ENCODE data around the gene MANSC4. TPM values are rescaled to one million over a fixed set of nuclear protein-coding genes. Genes with fewer than 3 reads are reported as not detected.

The MANSC4 gene
- total RNA-seq, 2 donors from 2014 or later, result not detected

DNA sequence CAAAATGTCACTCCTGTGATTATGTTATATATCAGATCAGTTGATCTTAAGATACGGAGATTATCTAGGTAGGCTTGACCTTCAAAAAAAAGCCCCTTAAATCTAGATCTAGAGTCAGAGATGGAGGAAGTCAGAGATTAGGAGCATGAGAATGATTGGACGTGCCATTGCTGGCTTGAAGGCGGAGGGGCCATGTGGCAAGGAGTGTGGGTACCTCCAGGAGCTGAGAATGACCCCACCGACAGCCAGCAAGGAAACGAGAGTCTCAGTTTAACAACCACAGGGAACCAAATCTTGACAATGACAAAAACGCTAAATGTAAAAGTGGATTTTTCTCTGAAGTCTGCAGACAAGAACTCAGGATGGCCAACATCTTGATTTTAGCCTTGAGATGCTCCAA lies 32.5 kb upstream of the MANSC4 start:
- ATAC-seq (no peak), DNase-seq (no peak)
- H3K27ac Mint-ChIP-seq, result no peak overlapping the region
- H3K4me3 Mint-ChIP-seq, result no peak overlapping the region
- peaks cover 11% of the 10 kb centered on the region for H3K4me1 Mint-ChIP-seq
- peaks cover 9% of the 10 kb centered on the region for H3K27me3 Mint-ChIP-seq
- peaks cover 2% of the 10 kb centered on the region for H3K36me3 Mint-ChIP-seq (ENCODE audit: low read depth)
- no peaks in the 10 kb centered on the region for H3K9me3 ChIP-seq (ENCODE audit: control insufficient read depth, low read length, poor library complexity, severe bottlenecking)

DNA sequence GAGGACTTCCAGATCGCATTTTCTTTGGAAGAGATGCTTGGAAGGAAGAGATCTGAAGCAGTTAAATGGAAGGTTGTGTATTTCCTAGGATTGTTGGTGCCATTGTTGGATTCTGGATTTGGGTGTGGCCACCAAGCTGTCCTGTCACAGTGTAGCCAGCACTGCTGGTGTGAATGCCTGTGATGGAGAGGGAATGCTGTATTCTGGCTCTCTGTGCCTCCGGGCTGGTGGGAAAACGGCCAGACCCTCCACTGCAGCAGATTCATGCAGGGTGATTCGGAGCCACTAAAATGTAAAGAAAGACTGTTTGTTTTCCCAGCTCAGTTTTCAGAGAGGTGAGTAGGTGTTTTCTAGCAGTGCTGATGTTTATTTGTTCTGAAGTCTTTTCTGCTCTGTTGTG lies 30.7 kb upstream of the MANSC4 start:
- H3K27me3 Mint-ChIP-seq, result peaks cover 7% of the 10 kb centered on the region
- H3K9me3 ChIP-seq (ENCODE audit: control insufficient read depth, low read length, poor library complexity, severe bottlenecking), result no peaks in the 10 kb centered on the region
- peaks cover 28% of the 10 kb centered on the region for H3K4me1 Mint-ChIP-seq
- H3K4me3 Mint-ChIP-seq, result no peak overlapping the region
- ATAC-seq (no peak), DNase-seq (no peak)
- H3K27ac Mint-ChIP-seq, result no peak overlapping the region
- H3K36me3 Mint-ChIP-seq (ENCODE audit: low read depth), result peaks cover 2% of the 10 kb centered on the region

DNA sequence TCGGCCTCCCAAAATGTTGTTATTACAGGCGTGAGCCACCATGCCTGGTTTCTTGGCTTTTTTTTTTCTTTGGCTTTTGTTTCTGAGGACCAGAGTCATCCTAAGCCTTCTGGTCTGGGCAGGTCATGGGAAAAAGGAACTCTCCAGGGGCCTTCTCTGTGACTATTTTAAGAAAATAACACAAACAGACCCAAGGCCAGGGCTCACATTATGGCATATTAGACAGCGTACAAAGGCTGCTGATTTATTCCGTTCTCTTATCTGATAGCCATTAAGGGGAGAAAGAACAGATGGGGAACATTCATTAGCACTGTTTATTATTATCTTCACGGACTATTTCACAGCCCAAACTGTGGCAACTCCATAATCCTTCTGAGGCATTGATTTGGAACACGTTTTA lies 28.8 kb upstream of the MANSC4 start:
- DNase-seq (no peak), ATAC-seq (no peak)
- peaks cover 21% of the 10 kb centered on the region for H3K4me1 Mint-ChIP-seq
- no peak overlapping the region for H3K4me3 Mint-ChIP-seq
- peaks cover 7% of the 10 kb centered on the region for H3K27me3 Mint-ChIP-seq
- peaks cover 2% of the 10 kb centered on the region for H3K36me3 Mint-ChIP-seq (ENCODE audit: low read depth)
- H3K9me3 ChIP-seq (ENCODE audit: control insufficient read depth, low read length, poor library complexity, severe bottlenecking), result no peaks in the 10 kb centered on the region
- H3K27ac Mint-ChIP-seq, result no peak overlapping the region

DNA sequence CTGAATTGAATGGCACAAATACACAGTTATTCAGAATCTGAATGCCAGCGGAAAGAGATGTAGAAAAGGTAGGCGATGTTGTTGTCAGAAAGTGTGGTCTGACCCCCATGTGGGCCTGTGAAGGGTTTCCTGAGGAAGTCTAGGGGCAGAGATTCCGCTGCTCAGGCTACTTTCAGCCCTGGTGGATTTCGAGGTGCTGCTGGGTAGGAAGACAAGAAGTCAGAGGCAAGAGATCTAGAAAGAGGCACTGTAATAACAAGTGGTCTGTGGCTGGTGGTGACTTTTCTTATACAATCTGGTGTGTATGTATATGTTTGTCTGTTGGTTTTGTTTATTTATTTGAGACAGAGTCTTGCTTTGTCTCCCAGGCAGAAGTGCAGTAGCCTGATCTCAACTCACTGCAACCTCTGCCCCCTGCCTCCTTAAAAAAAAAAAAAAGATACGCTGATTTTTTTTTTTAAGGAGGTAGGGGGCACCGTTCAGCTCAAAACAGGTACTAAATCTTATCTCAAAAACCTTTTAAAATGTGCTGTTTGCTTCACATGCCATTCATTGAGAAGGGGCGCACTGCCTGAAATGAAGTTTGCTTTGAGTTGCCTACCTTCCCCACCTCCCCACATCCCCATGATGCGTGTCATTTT lies 27.1 kb upstream of the MANSC4 start:
- Mint-ChIP-seq H3K4me1 (peaks cover 23% of the 10 kb centered on the region), H3K36me3 (ENCODE audit: low read depth) (peaks cover 2% of the 10 kb centered on the region), H3K27me3 (peaks cover 7% of the 10 kb centered on the region), H3K4me3 (peak overlapping the region; percentile 73), H3K27ac (peak overlapping the region; percentile 92)
- peak; percentile 86 for ATAC-seq
- H3K9me3 ChIP-seq (ENCODE audit: control insufficient read depth, low read length, poor library complexity, severe bottlenecking), result no peaks in the 10 kb centered on the region
- no peak for DNase-seq

DNA sequence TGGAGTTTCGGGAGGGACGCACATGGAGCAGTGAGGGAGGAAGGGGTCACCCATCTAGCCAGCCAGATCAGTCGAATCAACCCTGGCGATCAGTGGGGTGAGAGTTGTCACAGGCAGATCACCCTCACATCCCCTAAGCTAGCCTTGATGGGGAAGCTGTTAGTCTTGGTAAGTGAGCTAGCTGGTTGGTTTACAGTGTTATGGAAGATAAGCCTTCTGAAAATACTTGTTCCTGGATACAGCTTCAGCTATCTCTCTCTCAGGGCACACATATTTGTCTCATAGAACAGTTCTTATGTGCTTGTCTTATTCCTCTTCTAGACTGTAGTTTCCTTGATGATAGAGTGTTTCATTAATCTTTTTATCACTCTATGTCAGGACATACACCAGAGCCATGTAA lies 26.2 kb upstream of the MANSC4 start:
- DNase-seq, result no peak
- no peaks in the 10 kb centered on the region for H3K9me3 ChIP-seq (ENCODE audit: control insufficient read depth, low read length, poor library complexity, severe bottlenecking)
- peaks cover 23% of the 10 kb centered on the region for H3K4me1 Mint-ChIP-seq
- no peak for ATAC-seq
- H3K27me3 Mint-ChIP-seq, result peaks cover 7% of the 10 kb centered on the region
- H3K4me3 Mint-ChIP-seq, result peak overlapping the region; percentile 73
- H3K27ac Mint-ChIP-seq, result peak overlapping the region; percentile 92
- H3K36me3 Mint-ChIP-seq (ENCODE audit: low read depth), result peaks cover 2% of the 10 kb centered on the region

DNA sequence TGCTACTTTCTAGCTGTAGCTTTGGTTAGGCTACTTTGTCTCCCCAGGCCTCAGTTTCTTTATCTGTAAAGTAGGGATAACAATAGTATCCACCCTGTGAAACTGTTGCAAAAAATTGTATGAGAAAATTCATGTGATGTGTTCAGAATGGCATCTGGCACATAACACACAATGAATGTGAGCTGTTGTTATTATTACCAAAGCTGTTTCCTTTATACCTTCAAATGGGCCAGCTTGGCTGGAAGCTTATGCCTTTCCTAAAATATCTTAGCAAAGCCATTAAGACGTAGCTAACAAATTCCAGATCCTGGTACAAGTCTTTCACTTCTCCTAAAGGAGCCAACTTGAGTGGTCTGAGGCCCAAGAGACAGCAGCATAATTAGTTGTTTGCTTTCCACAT lies 25.2 kb upstream of the MANSC4 start:
- DNase-seq (no peak), ATAC-seq (no peak)
- Mint-ChIP-seq H3K27ac (no peak overlapping the region), H3K36me3 (ENCODE audit: low read depth) (peaks cover 2% of the 10 kb centered on the region), H3K27me3 (peaks cover under 1% of the 10 kb centered on the region), H3K4me1 (peaks cover 32% of the 10 kb centered on the region), H3K4me3 (no peak overlapping the region)
- no peaks in the 10 kb centered on the region for H3K9me3 ChIP-seq (ENCODE audit: control insufficient read depth, low read length, poor library complexity, severe bottlenecking)

DNA sequence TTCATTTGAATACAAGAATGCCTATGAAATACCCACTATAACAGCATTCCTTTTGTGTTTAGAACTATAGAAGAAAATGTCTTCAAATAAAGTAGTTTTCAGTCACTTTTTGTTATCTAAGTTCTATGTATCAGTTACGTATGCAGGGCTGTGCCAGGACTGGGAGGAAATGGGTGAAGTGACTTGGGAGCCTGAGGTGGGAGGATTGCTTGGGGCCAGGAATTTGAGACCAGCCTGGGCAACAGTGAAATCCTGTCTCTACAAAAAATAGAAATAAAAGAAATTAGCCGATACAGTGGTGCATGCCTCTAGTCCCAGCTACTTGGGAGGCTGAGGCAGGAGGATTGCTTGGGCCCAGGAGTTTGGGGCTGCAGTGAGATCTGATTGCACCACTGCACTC lies 22.9 kb upstream of the MANSC4 start:
- no peaks in the 10 kb centered on the region for H3K27me3 Mint-ChIP-seq
- no peak overlapping the region for H3K27ac Mint-ChIP-seq
- peaks cover 33% of the 10 kb centered on the region for H3K4me1 Mint-ChIP-seq
- H3K9me3 ChIP-seq (ENCODE audit: control insufficient read depth, low read length, poor library complexity, severe bottlenecking), result no peaks in the 10 kb centered on the region
- ATAC-seq, result no peak
- H3K36me3 Mint-ChIP-seq (ENCODE audit: low read depth), result peaks cover 5% of the 10 kb centered on the region
- H3K4me3 Mint-ChIP-seq, result no peak overlapping the region
- no peak for DNase-seq

DNA sequence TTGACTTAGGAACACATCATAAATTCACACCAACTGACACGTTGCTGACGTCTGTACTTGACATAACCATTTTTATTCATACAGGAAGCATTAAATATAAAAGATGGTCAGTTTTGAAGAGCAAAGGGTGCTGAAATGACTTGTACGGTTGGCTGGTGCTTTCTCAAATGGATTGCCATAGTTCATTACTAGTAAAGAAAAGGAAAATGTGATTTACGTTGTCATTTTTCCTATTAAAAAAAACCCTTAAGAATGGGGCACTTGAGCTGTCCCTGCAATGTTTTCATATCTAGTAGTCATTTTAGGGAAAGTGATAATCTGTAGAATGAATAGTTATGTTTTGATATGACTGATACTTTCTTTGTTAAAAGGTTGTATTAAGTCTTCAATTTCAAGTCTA lies 22.5 kb upstream of the MANSC4 start:
- DNase-seq (no peak), ATAC-seq (no peak)
- Mint-ChIP-seq H3K27ac (peak overlapping the region; percentile 73), H3K4me1 (peaks cover 31% of the 10 kb centered on the region), H3K27me3 (no peaks in the 10 kb centered on the region), H3K4me3 (no peak overlapping the region), H3K36me3 (ENCODE audit: low read depth) (peaks cover 5% of the 10 kb centered on the region)
- no peaks in the 10 kb centered on the region for H3K9me3 ChIP-seq (ENCODE audit: control insufficient read depth, low read length, poor library complexity, severe bottlenecking)

DNA sequence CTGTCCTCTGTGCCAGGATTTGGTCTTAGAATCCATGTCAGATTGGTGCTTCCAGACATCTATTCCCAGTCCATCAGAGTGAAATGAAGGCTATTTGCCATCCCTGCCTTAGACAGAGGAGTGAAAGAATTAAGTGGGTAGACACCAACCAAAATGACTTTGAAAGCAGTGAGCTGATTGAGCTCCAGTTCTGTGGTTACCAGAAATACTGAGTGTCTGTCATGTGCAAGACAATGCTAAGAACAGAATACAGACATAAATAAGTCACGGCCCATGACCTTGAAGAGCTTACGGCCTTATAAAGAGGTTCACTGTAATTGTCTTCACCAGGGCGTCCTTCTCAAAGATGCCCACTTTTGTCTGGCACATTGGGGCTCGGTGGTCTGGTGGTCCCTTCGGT lies 21.6 kb upstream of the MANSC4 start:
- DNase-seq (no peak), ATAC-seq (no peak)
- H3K27ac Mint-ChIP-seq, result peak overlapping the region; percentile 73
- H3K4me1 Mint-ChIP-seq, result peaks cover 23% of the 10 kb centered on the region
- no peaks in the 10 kb centered on the region for H3K27me3 Mint-ChIP-seq
- no peak overlapping the region for H3K4me3 Mint-ChIP-seq
- peaks cover 5% of the 10 kb centered on the region for H3K36me3 Mint-ChIP-seq (ENCODE audit: low read depth)
- no peaks in the 10 kb centered on the region for H3K9me3 ChIP-seq (ENCODE audit: control insufficient read depth, low read length, poor library complexity, severe bottlenecking)

DNA sequence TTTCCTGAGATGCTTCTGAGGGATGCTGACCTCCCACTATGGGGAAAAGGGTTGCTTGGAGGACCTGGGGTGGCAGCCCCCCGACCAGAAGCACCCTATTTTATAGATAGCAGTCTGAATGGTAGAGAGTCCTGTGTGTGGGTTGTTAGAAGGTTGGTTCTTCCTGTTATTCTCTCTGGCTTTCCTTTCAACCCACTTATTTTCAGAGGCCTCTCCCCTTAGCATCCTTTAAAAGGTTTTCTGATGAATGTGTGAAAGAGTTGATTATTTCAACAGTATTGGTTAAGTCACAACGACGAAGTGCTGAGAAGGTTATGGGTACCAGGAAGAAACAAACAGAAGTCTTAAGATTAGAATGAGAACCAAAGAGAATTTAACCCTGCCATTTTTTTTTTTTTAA lies 20.8 kb upstream of the MANSC4 start:
- Mint-ChIP-seq H3K27ac (peak overlapping the region; percentile 77), H3K4me3 (peak overlapping the region; percentile 39), H3K27me3 (no peaks in the 10 kb centered on the region), H3K4me1 (peaks cover 15% of the 10 kb centered on the region), H3K36me3 (ENCODE audit: low read depth) (peaks cover 5% of the 10 kb centered on the region)
- no peaks in the 10 kb centered on the region for H3K9me3 ChIP-seq (ENCODE audit: control insufficient read depth, low read length, poor library complexity, severe bottlenecking)
- no peak for DNase-seq
- no peak for ATAC-seq

DNA sequence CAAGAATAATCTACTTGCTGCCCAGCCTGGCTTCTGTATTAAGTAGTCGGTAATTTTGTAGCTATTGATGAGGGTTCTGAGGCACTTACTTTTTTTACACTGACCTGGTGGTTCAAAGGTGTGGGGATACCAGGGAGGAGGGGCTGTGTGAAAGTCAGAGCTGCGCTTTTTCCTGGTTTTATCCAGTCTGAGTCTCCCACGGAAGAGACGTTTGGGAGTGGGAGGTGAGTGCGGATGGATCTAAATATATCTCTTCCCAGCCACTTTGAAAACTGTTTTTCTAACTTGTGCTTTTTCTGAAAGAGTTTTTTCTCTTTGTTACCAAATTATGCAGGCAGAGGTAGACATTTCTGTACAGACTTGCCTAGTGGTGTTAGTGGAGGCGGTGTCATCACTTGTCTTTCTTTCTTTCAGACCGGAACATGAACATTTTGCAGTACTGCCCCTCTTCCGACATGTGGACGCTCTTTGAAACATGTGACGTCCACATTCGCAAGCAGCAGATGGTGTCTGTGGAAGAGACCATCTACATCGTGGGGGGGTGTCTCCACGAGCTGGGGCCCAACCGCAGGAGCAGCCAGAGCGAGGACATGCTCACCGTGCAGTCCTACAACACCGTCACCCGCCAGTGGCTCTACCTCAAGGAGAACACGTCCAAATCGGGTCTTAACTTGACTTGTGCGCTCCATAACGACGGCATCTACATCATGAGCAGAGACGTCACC lies 17.4 kb upstream of the MANSC4 start:
- Mint-ChIP-seq H3K36me3 (ENCODE audit: low read depth) (peaks cover 7% of the 10 kb centered on the region), H3K27ac (no peak overlapping the region), H3K4me1 (peaks cover 16% of the 10 kb centered on the region), H3K27me3 (no peaks in the 10 kb centered on the region), H3K4me3 (no peak overlapping the region)
- no peak for ATAC-seq
- no peak for DNase-seq
- no peaks in the 10 kb centered on the region for H3K9me3 ChIP-seq (ENCODE audit: control insufficient read depth, low read length, poor library complexity, severe bottlenecking)

DNA sequence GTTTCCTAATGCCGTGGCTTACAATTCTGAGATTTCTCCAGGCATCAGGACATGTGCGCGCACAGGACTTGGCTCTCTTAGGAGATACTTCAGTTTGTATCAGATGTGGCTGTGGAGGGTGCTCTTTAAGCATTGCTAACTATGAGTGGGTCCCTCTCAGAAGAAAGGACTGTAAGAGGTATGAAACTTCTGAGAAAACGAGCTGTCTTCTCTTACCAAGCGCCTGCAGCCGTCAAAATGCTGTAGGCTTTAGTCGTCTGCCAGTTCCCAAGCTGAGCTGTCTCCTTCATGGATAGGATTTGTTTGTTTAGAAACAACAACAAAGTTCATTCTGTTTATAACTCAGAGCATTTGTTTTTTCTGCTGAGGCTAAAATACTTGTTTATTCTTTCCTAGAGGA lies 16.1 kb upstream of the MANSC4 start:
- Mint-ChIP-seq H3K36me3 (ENCODE audit: low read depth) (peaks cover 10% of the 10 kb centered on the region), H3K27ac (peak overlapping the region; percentile 60)

DNA sequence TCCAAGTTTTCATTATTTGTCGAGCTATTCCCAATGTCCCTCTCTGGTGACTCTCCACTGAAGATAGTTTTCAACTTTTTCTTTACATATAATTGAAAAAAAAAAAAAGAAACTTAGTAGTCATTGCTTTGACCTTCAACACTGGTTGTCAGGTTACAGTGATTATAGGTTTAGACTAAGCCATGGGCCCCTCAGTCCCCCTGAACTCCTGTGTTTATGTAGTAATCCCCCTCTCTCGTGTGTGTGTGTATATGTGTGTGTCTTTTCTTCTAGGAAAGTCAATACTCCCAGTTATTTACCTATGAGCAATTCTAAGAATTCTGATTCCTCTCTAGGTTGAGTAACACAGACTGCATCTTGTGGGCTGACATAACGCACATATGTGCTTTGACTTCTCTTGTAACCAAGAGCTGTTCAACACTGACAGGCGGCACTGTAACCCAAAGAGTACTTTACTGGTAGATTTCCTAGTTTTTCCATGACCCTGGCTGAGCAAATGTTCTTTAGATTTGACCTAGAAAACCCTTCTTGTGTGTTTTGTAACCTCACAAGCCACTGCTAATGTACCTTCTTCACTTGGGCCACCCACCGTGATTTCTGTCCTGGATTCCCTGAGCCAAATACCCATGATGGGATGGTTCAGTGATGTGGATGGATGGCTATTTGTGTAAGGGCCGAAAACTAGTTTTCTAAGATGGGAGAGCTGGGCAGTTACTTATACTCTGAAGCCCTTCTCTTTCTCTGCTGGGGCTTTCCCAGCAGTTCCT lies 15.0 kb upstream of the MANSC4 start:
- DNase-seq, result no peak
- Mint-ChIP-seq H3K36me3 (ENCODE audit: low read depth) (peaks cover 8% of the 10 kb centered on the region), H3K27me3 (no peaks in the 10 kb centered on the region), H3K27ac (peak overlapping the region; percentile 60), H3K4me3 (no peak overlapping the region), H3K4me1 (peaks cover 3% of the 10 kb centered on the region)
- no peaks in the 10 kb centered on the region for H3K9me3 ChIP-seq (ENCODE audit: control insufficient read depth, low read length, poor library complexity, severe bottlenecking)
- no peak for ATAC-seq

More for the DNA sequence above, 16.1 kb upstream of the MANSC4 start:
- peaks cover 13% of the 10 kb centered on the region for H3K4me1 Mint-ChIP-seq
- H3K4me3 Mint-ChIP-seq, result no peak overlapping the region
- DNase-seq (no peak), ATAC-seq (no peak)
- H3K27me3 Mint-ChIP-seq, result no peaks in the 10 kb centered on the region
- H3K9me3 ChIP-seq (ENCODE audit: control insufficient read depth, low read length, poor library complexity, severe bottlenecking), result no peaks in the 10 kb centered on the region

Measured in T-helper 17 cell (primary cell).